K562 (cell line): ENCODE data around the gene DNAAF2. TPM values are rescaled to one million over a fixed set of nuclear protein-coding genes. Genes with fewer than 3 reads are reported as not detected.

Source experiments
- C11orf30 ChIP-seq: fragments of 450-650 bp; IDR thresholded peaks from 2 replicates; pipeline ENCODE4 v1.6.1; 2016; ENCODE audit warnings: low read depth, mild to moderate bottlenecking
- CHD2 ChIP-seq: IDR thresholded peaks from 2 replicates; pipeline ENCODE4 v1.6.1; 2011; ENCODE audit warnings: low read depth, low read length
- CXXC5 ChIP-seq: fragments of 250-450 bp; sonication (Bioruptor Pico); IDR thresholded peaks from 2 replicates; pipeline ENCODE4 v1.8.0; 2022; ENCODE audit warnings: inconsistent platforms, mild to moderate bottlenecking, moderate library complexity
- FOXP1 ChIP-seq: sonication (generic); formaldehyde crosslinking; IDR thresholded peaks from 2 replicates; pipeline ENCODE4 v1.8.0; 2022; ENCODE audit warnings: mild to moderate bottlenecking, missing genetic modification reagents
- ILK ChIP-seq: fragments of 450-650 bp; IDR thresholded peaks from 2 replicates; pipeline ENCODE4 v1.6.1; 2016; ENCODE audit warnings: missing genetic modification characterization, low read depth, mild to moderate bottlenecking, missing compliant biosample characterization, moderate library complexity, borderline replicate concordance
- KDM4B ChIP-seq, 2 experiments: fragments of 450-650 bp in 1 of 2; sonication (generic) in 1 of 2; IDR thresholded peaks; 2 replicates each; pipeline ENCODE4 v1.6.1; 2016 to 2017; ENCODE audit warnings: borderline replicate concordance in 2 of 2, antibody characterized with exemption in 1 of 2, low read depth in 1 of 2, mild to moderate bottlenecking in 1 of 2
- L3MBTL2 ChIP-seq: fragments of 450-650 bp; IDR thresholded peaks from 2 replicates; pipeline ENCODE4 v1.6.1; 2016; ENCODE audit warnings: mild to moderate bottlenecking, moderate library complexity
- MTF1 ChIP-seq: fragments of 250-450 bp; sonication (Bioruptor Pico); IDR thresholded peaks from 2 replicates; pipeline ENCODE4 v1.9.0; 2021; ENCODE audit warnings: moderate library complexity, mild to moderate bottlenecking, inconsistent platforms, borderline replicate concordance
- PHF20 ChIP-seq: fragments of 450-650 bp; IDR thresholded peaks from 2 replicates; pipeline ENCODE4 v1.6.1; 2018; ENCODE audit not compliant: partially characterized antibody
- RFX7 ChIP-seq: fragments of 250-450 bp; sonication (Bioruptor Pico); IDR thresholded peaks from 2 replicates; pipeline ENCODE4 v1.5.1; 2021; ENCODE audit warnings: mild to moderate bottlenecking
- SMAD4 ChIP-seq: fragments of 250-450 bp; sonication (Bioruptor Pico); conservative IDR thresholded peaks from 2 replicates; pipeline ENCODE4 v1.8.0; 2021; ENCODE audit warnings: inconsistent platforms, mild to moderate bottlenecking, moderate library complexity
- TCF7 ChIP-seq: sonication (generic); IDR thresholded peaks from 2 replicates; pipeline ENCODE4 v1.6.1; 2016; ENCODE audit warnings: antibody characterized with exemption, borderline replicate concordance
- YY1 ChIP-seq, 3 experiments: IDR thresholded peaks; 2 replicates each; pipeline ENCODE4 v1.6.1; 2011; ENCODE audit warnings: low read length in 2 of 3, mild to moderate bottlenecking in 2 of 3, moderate library complexity in 2 of 3, borderline replicate concordance in 1 of 3, control low read depth in 1 of 3, low read depth in 1 of 3; ENCODE audit not compliant: insufficient read depth in 3 of 3, insufficient replicate concordance in 2 of 3, control insufficient read depth in 1 of 3, insufficient read length in 1 of 3; ENCODE audit errors: extremely low read depth in 1 of 3
- ZNF507 ChIP-seq: conservative IDR thresholded peaks from 2 replicates; pipeline ENCODE4 v1.6.1; 2017; ENCODE audit warnings: missing genetic modification characterization, missing compliant biosample characterization
- ZNF717 ChIP-seq: fragments of 250-450 bp; sonication (Bioruptor Pico); IDR thresholded peaks from 2 replicates; pipeline ENCODE4 v1.5.0; 2021
- polyA plus RNA-seq, 8 experiments: library from polyadenylated mRNA; depleted of rRNA in 4 of 8; stranded (reverse) in 5 of 8; unstranded in 3 of 8; fragments of >200 nt; fragmentation: Nextera tagmentation in 2 of 8; fragmentation: Illumina TruSeq in 1 of 8; extraction: Ambion mirVana in 2 of 8; extraction: Trizol in 1 of 8; gene quantifications; 2 replicates each; pipeline versions ENCODE4 v1.2.1 to v1.2.3, GENCODE V29; 2011 to 2014; ENCODE audit warnings: inconsistent platforms in 1 of 8, missing spikeins in 1 of 8
- total RNA-seq, 7 experiments: library from RNA; depleted of rRNA in 6 of 7; stranded (reverse); fragments of >200 nt in 6 of 7; fragmentation: Illumina TruSeq in 2 of 7; extraction: Trizol in 2 of 7; gene quantifications; 2 replicates each; pipeline versions ENCODE4 v1.2.1 to v1.2.3, GENCODE V29; 2011 to 2021; ENCODE audit warnings: low replicate concordance in 1 of 7
- TF ChIP-seq, protein P1 (sequence below): sonication (generic); formaldehyde crosslinking; IDR thresholded peaks from 2 replicates; pipeline ENCODE4 v1.8.1; 2023; ENCODE audit warnings: mild to moderate bottlenecking, missing genetic modification reagents, moderate library complexity
- TF ChIP-seq, protein P2 (sequence below): sonication (generic); formaldehyde crosslinking; IDR thresholded peaks from 2 replicates; pipeline ENCODE4 v1.8.0; 2022; ENCODE audit warnings: mild to moderate bottlenecking, missing genetic modification reagents
- TF ChIP-seq, protein P3 (sequence below): sonication (generic); formaldehyde crosslinking; IDR thresholded peaks from 2 replicates; pipeline ENCODE4 v1.8.0; 2022; ENCODE audit warnings: missing genetic modification reagents, mild to moderate bottlenecking, borderline replicate concordance
- TF ChIP-seq, protein P4 (sequence below), 2 experiments: IDR thresholded peaks; 2 replicates each; pipeline ENCODE4 v1.6.1; 2012; ENCODE audit warnings: improper control_type of control experiment in 2 of 2, low read depth in 2 of 2, low read length in 2 of 2, borderline replicate concordance in 1 of 2

Gene DNAAF2
- total and polyA plus RNA-seq, 9 of the 15 experiments (the other 6 are each of a cell fraction or from before 2014, with no cell fraction given), result 2.4 to 14.6 (median 11.1) TPM

DNA sequence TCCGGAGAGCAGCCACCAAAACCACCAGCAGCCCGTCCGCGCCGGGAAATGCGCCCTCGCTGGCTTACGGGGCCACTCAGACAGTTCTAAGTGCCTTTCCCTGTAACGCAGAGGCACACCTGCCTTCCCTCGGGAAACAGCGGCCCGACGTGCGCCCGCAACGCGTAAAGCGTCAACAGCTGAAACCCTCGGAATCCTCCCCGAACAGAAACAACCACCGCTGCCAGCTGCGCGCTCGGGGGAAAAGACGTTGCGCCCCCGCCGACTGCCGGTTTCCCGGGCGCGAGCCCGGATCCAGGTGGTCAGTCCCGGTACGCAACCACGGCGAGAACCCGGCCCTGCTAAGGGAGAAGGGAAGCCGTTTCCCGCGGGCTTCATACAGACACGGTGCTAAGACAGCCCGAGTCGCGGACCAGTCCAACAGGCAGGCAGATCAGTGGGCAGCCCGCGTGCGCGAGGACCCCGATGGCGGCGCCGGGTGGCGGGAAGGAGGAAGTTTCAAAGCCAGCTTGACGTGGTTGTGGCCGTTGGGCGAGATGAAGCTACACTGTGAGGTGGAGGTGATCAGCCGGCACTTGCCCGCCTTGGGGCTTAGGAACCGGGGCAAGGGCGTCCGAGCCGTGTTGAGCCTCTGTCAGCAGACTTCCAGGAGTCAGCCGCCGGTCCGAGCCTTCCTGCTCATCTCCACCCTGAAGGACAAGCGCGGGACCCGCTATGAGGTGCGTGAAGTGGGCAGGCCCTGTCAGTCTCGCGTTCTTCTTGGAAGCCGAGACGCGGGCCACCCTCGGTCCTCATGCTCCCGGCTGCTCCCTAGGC is 36.4 kb downstream of the DNAAF2 start, which contains the start of gene LRR1 (continued):
- TF ChIP-seq MTF1, result no peak
- no peak for TF ChIP-seq RFX7 (CRISPR knock-in tag)
- no peak for TF ChIP-seq TCF7
- no peak for TF ChIP-seq KDM4B (IDR thresholded peaks at IDR 0.05; ENCODE audit: borderline replicate concordance in 2 of 2, low read depth in 1 of 2)
- TF ChIP-seq CHD2, result peak; percentile 89
- TF ChIP-seq ILK, result no peak
- TF ChIP-seq ZNF507 (tag), result no peak
- peak; percentile 68 to 93 (median 87) for TF ChIP-seq YY1 (IDR thresholded peaks at IDR 0.05; ENCODE audit: borderline replicate concordance in 1 of 3, control insufficient read depth in 1 of 3, extremely low read depth in 1 of 3, insufficient read depth in 3 of 3, insufficient read length in 1 of 3, insufficient replicate concordance in 2 of 3, low read depth in 1 of 3, low read length in 2 of 3)
- TF ChIP-seq PHF20, result peak; percentile 53
- TF ChIP-seq, protein P1, sequence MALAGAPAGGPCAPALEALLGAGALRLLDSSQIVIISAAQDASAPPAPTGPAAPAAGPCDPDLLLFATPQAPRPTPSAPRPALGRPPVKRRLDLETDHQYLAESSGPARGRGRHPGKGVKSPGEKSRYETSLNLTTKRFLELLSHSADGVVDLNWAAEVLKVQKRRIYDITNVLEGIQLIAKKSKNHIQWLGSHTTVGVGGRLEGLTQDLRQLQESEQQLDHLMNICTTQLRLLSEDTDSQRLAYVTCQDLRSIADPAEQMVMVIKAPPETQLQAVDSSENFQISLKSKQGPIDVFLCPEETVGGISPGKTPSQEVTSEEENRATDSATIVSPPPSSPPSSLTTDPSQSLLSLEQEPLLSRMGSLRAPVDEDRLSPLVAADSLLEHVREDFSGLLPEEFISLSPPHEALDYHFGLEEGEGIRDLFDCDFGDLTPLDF (CRISPR knock-in tag), result peak; percentile 88
- no peak for TF ChIP-seq ZNF717 (CRISPR knock-in tag)
- TF ChIP-seq CXXC5 (CRISPR knock-in tag), result peak; percentile 72
- TF ChIP-seq C11orf30, result peak; percentile 43; the same call in 1 of the 2 replicates
- TF ChIP-seq, protein P2, sequence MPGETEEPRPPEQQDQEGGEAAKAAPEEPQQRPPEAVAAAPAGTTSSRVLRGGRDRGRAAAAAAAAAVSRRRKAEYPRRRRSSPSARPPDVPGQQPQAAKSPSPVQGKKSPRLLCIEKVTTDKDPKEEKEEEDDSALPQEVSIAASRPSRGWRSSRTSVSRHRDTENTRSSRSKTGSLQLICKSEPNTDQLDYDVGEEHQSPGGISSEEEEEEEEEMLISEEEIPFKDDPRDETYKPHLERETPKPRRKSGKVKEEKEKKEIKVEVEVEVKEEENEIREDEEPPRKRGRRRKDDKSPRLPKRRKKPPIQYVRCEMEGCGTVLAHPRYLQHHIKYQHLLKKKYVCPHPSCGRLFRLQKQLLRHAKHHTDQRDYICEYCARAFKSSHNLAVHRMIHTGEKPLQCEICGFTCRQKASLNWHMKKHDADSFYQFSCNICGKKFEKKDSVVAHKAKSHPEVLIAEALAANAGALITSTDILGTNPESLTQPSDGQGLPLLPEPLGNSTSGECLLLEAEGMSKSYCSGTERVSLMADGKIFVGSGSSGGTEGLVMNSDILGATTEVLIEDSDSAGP (CRISPR knock-in tag), result no peak
- peak; percentile 81 for TF ChIP-seq L3MBTL2
- TF ChIP-seq, protein P3, sequence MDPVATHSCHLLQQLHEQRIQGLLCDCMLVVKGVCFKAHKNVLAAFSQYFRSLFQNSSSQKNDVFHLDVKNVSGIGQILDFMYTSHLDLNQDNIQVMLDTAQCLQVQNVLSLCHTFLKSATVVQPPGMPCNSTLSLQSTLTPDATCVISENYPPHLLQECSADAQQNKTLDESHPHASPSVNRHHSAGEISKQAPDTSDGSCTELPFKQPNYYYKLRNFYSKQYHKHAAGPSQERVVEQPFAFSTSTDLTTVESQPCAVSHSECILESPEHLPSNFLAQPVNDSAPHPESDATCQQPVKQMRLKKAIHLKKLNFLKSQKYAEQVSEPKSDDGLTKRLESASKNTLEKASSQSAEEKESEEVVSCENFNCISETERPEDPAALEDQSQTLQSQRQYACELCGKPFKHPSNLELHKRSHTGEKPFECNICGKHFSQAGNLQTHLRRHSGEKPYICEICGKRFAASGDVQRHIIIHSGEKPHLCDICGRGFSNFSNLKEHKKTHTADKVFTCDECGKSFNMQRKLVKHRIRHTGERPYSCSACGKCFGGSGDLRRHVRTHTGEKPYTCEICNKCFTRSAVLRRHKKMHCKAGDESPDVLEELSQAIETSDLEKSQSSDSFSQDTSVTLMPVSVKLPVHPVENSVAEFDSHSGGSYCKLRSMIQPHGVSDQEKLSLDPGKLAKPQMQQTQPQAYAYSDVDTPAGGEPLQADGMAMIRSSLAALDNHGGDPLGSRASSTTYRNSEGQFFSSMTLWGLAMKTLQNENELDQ (CRISPR knock-in tag), result no peak
- TF ChIP-seq, protein P4, sequence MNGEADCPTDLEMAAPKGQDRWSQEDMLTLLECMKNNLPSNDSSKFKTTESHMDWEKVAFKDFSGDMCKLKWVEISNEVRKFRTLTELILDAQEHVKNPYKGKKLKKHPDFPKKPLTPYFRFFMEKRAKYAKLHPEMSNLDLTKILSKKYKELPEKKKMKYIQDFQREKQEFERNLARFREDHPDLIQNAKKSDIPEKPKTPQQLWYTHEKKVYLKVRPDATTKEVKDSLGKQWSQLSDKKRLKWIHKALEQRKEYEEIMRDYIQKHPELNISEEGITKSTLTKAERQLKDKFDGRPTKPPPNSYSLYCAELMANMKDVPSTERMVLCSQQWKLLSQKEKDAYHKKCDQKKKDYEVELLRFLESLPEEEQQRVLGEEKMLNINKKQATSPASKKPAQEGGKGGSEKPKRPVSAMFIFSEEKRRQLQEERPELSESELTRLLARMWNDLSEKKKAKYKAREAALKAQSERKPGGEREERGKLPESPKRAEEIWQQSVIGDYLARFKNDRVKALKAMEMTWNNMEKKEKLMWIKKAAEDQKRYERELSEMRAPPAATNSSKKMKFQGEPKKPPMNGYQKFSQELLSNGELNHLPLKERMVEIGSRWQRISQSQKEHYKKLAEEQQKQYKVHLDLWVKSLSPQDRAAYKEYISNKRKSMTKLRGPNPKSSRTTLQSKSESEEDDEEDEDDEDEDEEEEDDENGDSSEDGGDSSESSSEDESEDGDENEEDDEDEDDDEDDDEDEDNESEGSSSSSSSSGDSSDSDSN (IDR thresholded peaks at IDR 0.05; ENCODE audit: borderline replicate concordance in 1 of 2, low read depth in 2 of 2, low read length in 2 of 2), result peak in 1 of 2 experiments; percentile 95; a peak in 2 of 4 replicates
- TF ChIP-seq FOXP1 (CRISPR knock-in tag), result peak; percentile 86
- TF ChIP-seq SMAD4 (CRISPR knock-in tag), result peak; percentile 23; the same call in 1 of the 2 replicates
